HG03103 (cell line): ENCODE results near the gene DCTN2.

Experiments
- ATAC-seq: cut with Tn5 transposase; IDR thresholded peaks from one replicate; pipeline ENCODE4 v1.9.1; 2021; ENCODE audit warnings: low read depth; ENCODE audit not compliant: unreplicated experiment

The DCTN2 gene

GRCh38 chr12:57550641-57551549, 3.9 kb upstream of the DCTN2 start:
- no peak for ATAC-seq

- ATAC-seq, result no peak
Observed at GRCh38 chr12:57549909-57550640, 3.1 kb upstream of the DCTN2 start, which contains the start of gene KIF5A. Gene KIF5A (plus strand): TSS chr12:57550044. CDS start chr12:57550272, 228 bp downstream.

- no peak for ATAC-seq
Observed at GRCh38 chr12:57549203-57549908, 2.4 kb upstream of the DCTN2 start.

GRCh38 chr12:57548488-57548887, 1.5 kb upstream of the DCTN2 start:
- no peak for ATAC-seq

GRCh38 chr12:57548013-57548315, 972 bp upstream of the DCTN2 start:
- ATAC-seq, result no peak

GRCh38 chr12:57547288-57548012, 458 bp upstream of the DCTN2 start:
- no peak for ATAC-seq

GRCh38 chr12:57545809-57546437, 1.1 kb downstream of the DCTN2 start:
- no peak for ATAC-seq

- ATAC-seq, result no peak
Observed at GRCh38 chr12:57543581-57543980, 3.4 kb downstream of the DCTN2 start.

- ATAC-seq, result no peak
Observed at GRCh38 chr12:57541717-57542116, 5.3 kb downstream of the DCTN2 start.

GRCh38 chr12:57541001-57541400, 6.0 kb downstream of the DCTN2 start:
- ATAC-seq, result no peak

GRCh38 chr12:57539134-57539768, 7.7 kb downstream of the DCTN2 start:
- no peak for ATAC-seq

GRCh38 chr12:57536597-57536942, 10.4 kb downstream of the DCTN2 start:
- no peak for ATAC-seq

GRCh38 chr12:57535764-57536596, 11.0 kb downstream of the DCTN2 start:
- no peak for ATAC-seq

GRCh38 chr12:57534991-57535543, 11.9 kb downstream of the DCTN2 start:
- ATAC-seq, result no peak

- no peak for ATAC-seq
Observed at GRCh38 chr12:57534250-57534649, 12.7 kb downstream of the DCTN2 start.

- no peak for ATAC-seq
Observed at GRCh38 chr12:57533108-57533507, 13.9 kb downstream of the DCTN2 start.

- no peak for ATAC-seq
Observed at GRCh38 chr12:57531836-57532235, 15.2 kb downstream of the DCTN2 start.

- ATAC-seq, result no peak
Observed at GRCh38 chr12:57530396-57531142, 16.4 kb downstream of the DCTN2 start.
